ENCODE data around the gene SYNDIG1. TPM values are rescaled to one million over a fixed set of nuclear protein-coding genes. Genes with fewer than 3 reads are reported as not detected.
"Not testable (repeated sequence)": the region's sequence is repeated elsewhere in the genome, so short reads cannot be mapped to it uniquely, and the experiment has no call there.

Gene SYNDIG1
- total RNA-seq, 6 experiments from 2014 or later = 0.14 to 0.31 TPM; not detected in 4

- H3K27me3 Mint-ChIP-seq (ENCODE audit: insufficient read depth) = peaks cover 13% of the 10 kb centered on the region
- no peak for TF ChIP-seq CTCF (IDR thresholded peaks at IDR 0.05)
- no peaks in the 10 kb centered on the region for H3K9me3 Mint-ChIP-seq
- H3K4me3 Mint-ChIP-seq = no peak overlapping the region
- H3K27ac Mint-ChIP-seq = no peak overlapping the region
- no peak for DNase-seq
- peaks cover 22% of the 10 kb centered on the region for H3K4me1 Mint-ChIP-seq (ENCODE audit: low read depth)
- no peaks in the 10 kb centered on the region for H3K36me3 Mint-ChIP-seq (ENCODE audit: low read depth)
Observed at GRCh38 chr20:24504331-24505285, 35.2 kb downstream of the SYNDIG1 start.

- H3K27ac Mint-ChIP-seq = no peak overlapping the region
- DNase-seq = no peak
- TF ChIP-seq CTCF (IDR thresholded peaks at IDR 0.05) = no peak
- H3K36me3 Mint-ChIP-seq (ENCODE audit: low read depth) = no peaks in the 10 kb centered on the region
- H3K9me3 Mint-ChIP-seq = no peaks in the 10 kb centered on the region
- H3K27me3 Mint-ChIP-seq (ENCODE audit: insufficient read depth) = peaks cover 5% of the 10 kb centered on the region
- H3K4me3 Mint-ChIP-seq = no peak overlapping the region
- H3K4me1 Mint-ChIP-seq (ENCODE audit: low read depth) = peaks cover 22% of the 10 kb centered on the region
Observed at GRCh38 chr20:24506146-24506545, 36.7 kb downstream of the SYNDIG1 start.

GRCh38 chr20:24506696-24507095, 37.3 kb downstream of the SYNDIG1 start:
- peaks cover 5% of the 10 kb centered on the region for H3K27me3 Mint-ChIP-seq (ENCODE audit: insufficient read depth)
- no peak for DNase-seq
- H3K9me3 Mint-ChIP-seq = no peaks in the 10 kb centered on the region
- TF ChIP-seq CTCF (IDR thresholded peaks at IDR 0.05) = no peak
- no peak overlapping the region for H3K27ac Mint-ChIP-seq
- no peaks in the 10 kb centered on the region for H3K36me3 Mint-ChIP-seq (ENCODE audit: low read depth)
- peaks cover 22% of the 10 kb centered on the region for H3K4me1 Mint-ChIP-seq (ENCODE audit: low read depth)
- H3K4me3 Mint-ChIP-seq = no peak overlapping the region

GRCh38 chr20:24507182-24507853, 37.9 kb downstream of the SYNDIG1 start:
- H3K27ac Mint-ChIP-seq = no peak overlapping the region
- no peaks in the 10 kb centered on the region for H3K36me3 Mint-ChIP-seq (ENCODE audit: low read depth)
- no peak for DNase-seq
- H3K27me3 Mint-ChIP-seq (ENCODE audit: insufficient read depth) = peaks cover 5% of the 10 kb centered on the region
- no peak overlapping the region for H3K4me3 Mint-ChIP-seq
- TF ChIP-seq CTCF (IDR thresholded peaks at IDR 0.05) = no peak
- H3K4me1 Mint-ChIP-seq (ENCODE audit: low read depth) = peaks cover 15% of the 10 kb centered on the region
- no peaks in the 10 kb centered on the region for H3K9me3 Mint-ChIP-seq

- DNase-seq = not testable (repeated sequence)
Observed at GRCh38 chr20:24512441-24512840, 43.0 kb downstream of the SYNDIG1 start.

GRCh38 chr20:24518515-24518914, 49.1 kb downstream of the SYNDIG1 start:
- Mint-ChIP-seq H3K4me1 (ENCODE audit: low read depth) (no peaks in the 10 kb centered on the region), H3K36me3 (ENCODE audit: low read depth) (no peaks in the 10 kb centered on the region), H3K27me3 (ENCODE audit: insufficient read depth) (peaks cover 15% of the 10 kb centered on the region), H3K27ac (no peak overlapping the region), H3K9me3 (no peaks in the 10 kb centered on the region), H3K4me3 (no peak overlapping the region)
- no peak for TF ChIP-seq CTCF (IDR thresholded peaks at IDR 0.05)
- no peak for DNase-seq

More at GRCh38 chr20:24512441-24512840, 43.0 kb downstream of the SYNDIG1 start:
- H3K9me3 Mint-ChIP-seq; H3K4me1 Mint-ChIP-seq (ENCODE audit: low read depth); H3K36me3 Mint-ChIP-seq (ENCODE audit: low read depth); H3K4me3 Mint-ChIP-seq; H3K27ac Mint-ChIP-seq: not testable (repeated sequence)
- peaks cover 13% of the 10 kb centered on the region for H3K27me3 Mint-ChIP-seq (ENCODE audit: insufficient read depth)
